MM.1S (cell line): Measurements from ENCODE around the gene PNO1.
"Not testable (repeated sequence)": the region's sequence is repeated elsewhere in the genome, so short reads cannot be mapped to it uniquely, and the experiment has no call there.

Experiments used
- DNase-seq: peaks from one replicate; pipeline ENCODE4 v3.0.0-alpha.2; 2015
- H2AFZ ChIP-seq: fragments of 300-600 bp; sonication (generic); 2 replicates; pipeline ENCODE4 v1.6.0; 2016; ENCODE audit warnings: antibody characterized with exemption, low read length
- H3F3A ChIP-seq: fragments of 300-600 bp; sonication (generic); 2 replicates; pipeline ENCODE4 v1.6.1; 2016; ENCODE audit warnings: mild to moderate bottlenecking, antibody characterized with exemption, low read length, moderate library complexity, mixed read lengths; ENCODE audit not compliant: insufficient read depth
- H3K27ac ChIP-seq: fragments of 300-600 bp; sonication (generic); 2 replicates; pipeline ENCODE4 v1.5.1; 2016; ENCODE audit warnings: mild to moderate bottlenecking, low read length
- H3K27me3 ChIP-seq: fragments of 300-600 bp; sonication (generic); replicated peaks from 2 replicates; pipeline ENCODE4 v1.6.0; 2016; ENCODE audit warnings: low read length; ENCODE audit not compliant: insufficient read depth
- H3K36me3 ChIP-seq: fragments of 300-600 bp; sonication (generic); replicated peaks from 2 replicates; pipeline ENCODE4 v1.6.1; 2016; ENCODE audit warnings: mild to moderate bottlenecking, low read length, mixed read lengths; ENCODE audit not compliant: insufficient read depth
- H3K4me1 ChIP-seq: fragments of 300-600 bp; sonication (generic); 2 replicates; pipeline ENCODE4 v1.6.1; 2016; ENCODE audit warnings: low read length, mixed read lengths
- H3K4me2 ChIP-seq: fragments of 300-600 bp; sonication (generic); 2 replicates; pipeline ENCODE4 v1.6.0; 2016; ENCODE audit warnings: low read depth, low read length
- H3K4me3 ChIP-seq: fragments of 300-600 bp; sonication (generic); 2 replicates; pipeline ENCODE4 v1.5.1; 2016; ENCODE audit warnings: low read length, mixed read lengths
- H3K79me2 ChIP-seq: fragments of 300-600 bp; sonication (generic); 2 replicates; pipeline ENCODE4 v1.6.1; 2016; ENCODE audit warnings: mixed run types, low read length, mixed read lengths
- H3K9ac ChIP-seq: fragments of 300-600 bp; sonication (generic); 2 replicates; pipeline ENCODE4 v1.6.1; 2016; ENCODE audit warnings: low read length, mixed read lengths
- H3K9me2 ChIP-seq: fragments of 300-600 bp; sonication (generic); replicated peaks from 2 replicates; pipeline ENCODE4 v1.6.1; 2016; ENCODE audit warnings: mild to moderate bottlenecking, low read length, mixed read lengths; ENCODE audit not compliant: insufficient read depth
- H3K9me3 ChIP-seq: fragments of 300-600 bp; sonication (generic); replicated peaks from 2 replicates; pipeline ENCODE4 v1.6.1; 2016; ENCODE audit warnings: mild to moderate bottlenecking, low read length, mixed read lengths; ENCODE audit not compliant: insufficient read depth
- H4K20me1 ChIP-seq: fragments of 300-600 bp; sonication (generic); 2 replicates; pipeline ENCODE4 v1.6.1; 2016; ENCODE audit warnings: mild to moderate bottlenecking, low read length, moderate library complexity, mixed read lengths; ENCODE audit not compliant: insufficient read depth
- EZH2 ChIP-seq: fragments of 300-600 bp; sonication (generic); optimal IDR thresholded peaks from 2 replicates; pipeline ENCODE3; 2017; ENCODE audit warnings: low read depth, mild to moderate bottlenecking, antibody characterized with exemption, low read length, mixed read lengths
- EZH2phosphoT487 ChIP-seq: fragments of 300-600 bp; sonication (generic); IDR thresholded peaks from 2 replicates; pipeline ENCODE4 v1.6.1; 2018; ENCODE audit warnings: antibody characterized with exemption, low read length
- TF ChIP-seq, protein P1 (sequence below): fragments of 300-600 bp; sonication (generic); IDR thresholded peaks from 2 replicates; pipeline ENCODE4 v1.5.1; 2016; ENCODE audit warnings: antibody characterized with exemption, low read length, mixed read lengths

PNO1 gene

DNA sequence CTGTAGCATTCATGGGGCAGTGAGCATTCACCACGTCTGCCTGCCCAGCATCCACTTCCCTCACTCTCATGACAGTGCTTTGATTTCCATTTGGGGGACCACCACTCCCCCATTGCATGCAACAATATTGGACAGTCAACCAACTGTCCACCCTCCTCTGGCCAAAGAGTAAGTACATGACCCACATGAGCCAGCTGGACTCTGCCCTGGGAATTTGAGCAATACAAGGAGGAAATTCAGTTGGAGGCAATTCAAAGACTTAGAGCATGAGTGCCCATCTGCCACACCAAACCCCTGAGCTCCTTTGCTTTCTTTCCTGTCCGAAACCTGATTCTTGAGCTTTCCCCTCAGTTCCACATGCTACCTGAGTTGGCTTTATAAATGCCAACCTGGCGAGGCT lies 41.7 kb upstream of the PNO1 start:
- no peaks in the 10 kb centered on the region for H3K9me3 ChIP-seq
- H3K4me2 ChIP-seq, result no peak overlapping the region
- no peaks in the 10 kb centered on the region for H3K9me2 ChIP-seq
- peaks cover 5% of the 10 kb centered on the region for H3K4me1 ChIP-seq
- no peaks in the 10 kb centered on the region for H3K79me2 ChIP-seq
- no peaks in the 10 kb centered on the region for H3K27me3 ChIP-seq
- H3K27ac ChIP-seq, result no peak overlapping the region
- TF ChIP-seq EZH2phosphoT487, result no peak
- no peak for TF ChIP-seq EZH2
- TF ChIP-seq, protein P1, sequence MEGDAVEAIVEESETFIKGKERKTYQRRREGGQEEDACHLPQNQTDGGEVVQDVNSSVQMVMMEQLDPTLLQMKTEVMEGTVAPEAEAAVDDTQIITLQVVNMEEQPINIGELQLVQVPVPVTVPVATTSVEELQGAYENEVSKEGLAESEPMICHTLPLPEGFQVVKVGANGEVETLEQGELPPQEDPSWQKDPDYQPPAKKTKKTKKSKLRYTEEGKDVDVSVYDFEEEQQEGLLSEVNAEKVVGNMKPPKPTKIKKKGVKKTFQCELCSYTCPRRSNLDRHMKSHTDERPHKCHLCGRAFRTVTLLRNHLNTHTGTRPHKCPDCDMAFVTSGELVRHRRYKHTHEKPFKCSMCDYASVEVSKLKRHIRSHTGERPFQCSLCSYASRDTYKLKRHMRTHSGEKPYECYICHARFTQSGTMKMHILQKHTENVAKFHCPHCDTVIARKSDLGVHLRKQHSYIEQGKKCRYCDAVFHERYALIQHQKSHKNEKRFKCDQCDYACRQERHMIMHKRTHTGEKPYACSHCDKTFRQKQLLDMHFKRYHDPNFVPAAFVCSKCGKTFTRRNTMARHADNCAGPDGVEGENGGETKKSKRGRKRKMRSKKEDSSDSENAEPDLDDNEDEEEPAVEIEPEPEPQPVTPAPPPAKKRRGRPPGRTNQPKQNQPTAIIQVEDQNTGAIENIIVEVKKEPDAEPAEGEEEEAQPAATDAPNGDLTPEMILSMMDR, result no peak
- no peak overlapping the region for H3K9ac ChIP-seq
- H3F3A ChIP-seq, result peaks cover 5% of the 10 kb centered on the region
- no peak overlapping the region for H2AFZ ChIP-seq
- H3K36me3 ChIP-seq, result no peaks in the 10 kb centered on the region
- no peaks in the 10 kb centered on the region for H4K20me1 ChIP-seq
- DNase-seq, result no peak
- no peak overlapping the region for H3K4me3 ChIP-seq

DNA sequence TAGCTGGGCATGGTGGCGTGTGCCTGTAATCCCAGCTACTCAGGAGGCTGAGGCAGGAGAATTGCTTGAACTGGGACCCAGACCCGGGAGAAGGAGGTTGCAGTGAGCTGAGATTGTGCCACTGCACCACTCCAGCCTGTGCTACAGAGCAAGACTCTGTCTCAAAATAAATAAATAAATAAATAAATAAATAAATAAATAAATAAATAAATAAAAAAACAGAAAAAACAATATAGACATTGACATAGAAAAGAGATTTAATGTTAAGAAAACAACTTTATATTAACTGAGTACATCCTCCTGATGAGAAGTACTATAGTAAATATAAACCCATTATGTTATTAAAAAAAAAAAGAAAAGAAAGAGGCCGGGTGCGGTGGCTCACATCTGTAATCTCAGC lies 39.8 kb upstream of the PNO1 start:
- H3K27ac ChIP-seq, H4K20me1 ChIP-seq, H3K9ac ChIP-seq, H3K9me2 ChIP-seq, H3K79me2 ChIP-seq, H3K36me3 ChIP-seq, H3K4me2 ChIP-seq, H3K4me3 ChIP-seq, H3K9me3 ChIP-seq, H3K4me1 ChIP-seq, DNase-seq, H3K27me3 ChIP-seq, H2AFZ ChIP-seq: not testable (repeated sequence)
- H3F3A ChIP-seq, result peaks cover 16% of the 10 kb centered on the region

DNA sequence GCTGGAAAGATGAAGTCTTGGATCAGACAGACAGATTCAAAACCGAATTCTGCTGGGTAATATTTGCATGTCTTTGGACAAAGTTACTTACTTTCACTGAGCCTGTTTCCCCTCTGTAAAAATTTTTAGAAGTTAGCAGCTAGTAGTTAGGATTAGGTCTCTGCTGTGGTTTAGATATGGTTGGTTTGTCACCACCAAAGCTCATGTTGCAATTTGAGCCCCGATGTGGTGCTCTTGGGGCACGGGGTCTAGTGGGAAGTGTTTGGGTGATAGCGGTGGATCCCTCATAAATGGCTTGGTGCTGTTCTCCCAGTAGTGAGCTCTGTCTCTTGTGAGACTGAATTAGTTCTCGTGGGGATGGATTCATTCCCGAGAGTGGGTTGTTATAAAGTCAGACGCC lies 38.9 kb upstream of the PNO1 start:
- Histone ChIP-seq H3K79me2 (no peaks in the 10 kb centered on the region), H2AFZ (no peak overlapping the region), H3K4me2 (no peak overlapping the region)

DNA sequence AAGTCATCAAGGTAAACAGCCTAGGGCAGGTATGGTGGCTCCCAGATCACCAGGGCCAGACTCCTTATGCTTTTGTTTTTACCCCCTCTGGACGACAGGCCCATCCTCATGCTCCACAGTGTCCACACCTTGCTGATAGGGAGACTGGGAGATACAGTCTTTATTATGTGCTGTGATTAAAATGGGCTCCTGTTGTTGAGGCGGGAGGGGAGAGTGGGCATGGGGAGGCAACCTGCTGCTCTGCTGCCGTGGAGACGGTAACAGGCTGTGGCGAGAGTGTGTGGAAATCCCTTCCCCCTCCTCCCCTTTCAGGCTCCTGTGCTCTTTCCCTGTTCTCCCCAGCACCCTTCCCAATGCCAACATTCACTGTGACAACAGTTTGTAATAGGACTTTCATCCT lies 38.2 kb upstream of the PNO1 start:
- Histone ChIP-seq H3K4me1 (peaks cover 9% of the 10 kb centered on the region), H3K36me3 (no peaks in the 10 kb centered on the region), H3K4me2 (no peak overlapping the region), H3K9me2 (no peaks in the 10 kb centered on the region), H3F3A (peaks cover 16% of the 10 kb centered on the region), H3K4me3 (no peak overlapping the region), H3K27ac (no peak overlapping the region), H3K79me2 (no peaks in the 10 kb centered on the region), H4K20me1 (no peaks in the 10 kb centered on the region), H3K9ac (no peak overlapping the region), H2AFZ (no peak overlapping the region), H3K9me3 (no peaks in the 10 kb centered on the region), H3K27me3 (no peaks in the 10 kb centered on the region)
- no peak for TF ChIP-seq EZH2
- TF ChIP-seq EZH2phosphoT487, result no peak
- TF ChIP-seq, protein P1, result no peak
- no peak for DNase-seq

More for the DNA sequence above, 38.9 kb upstream of the PNO1 start:
- H3K4me3 ChIP-seq, result no peak overlapping the region
- no peak for DNase-seq
- no peaks in the 10 kb centered on the region for H4K20me1 ChIP-seq
- no peaks in the 10 kb centered on the region for H3K9me2 ChIP-seq
- peaks cover 16% of the 10 kb centered on the region for H3F3A ChIP-seq
- no peaks in the 10 kb centered on the region for H3K9me3 ChIP-seq
- H3K9ac ChIP-seq, result no peak overlapping the region
- H3K27ac ChIP-seq, result no peak overlapping the region
- peaks cover 9% of the 10 kb centered on the region for H3K4me1 ChIP-seq
- H3K36me3 ChIP-seq, result no peaks in the 10 kb centered on the region
- H3K27me3 ChIP-seq, result no peaks in the 10 kb centered on the region
- TF ChIP-seq EZH2 (no peak), EZH2phosphoT487 (no peak)
- TF ChIP-seq, protein P1, result no peak
